Gastroesophageal sphincter (tissue), 4 donors: ENCODE results near the gene AGBL4. TPM values are rescaled to one million over a fixed set of nuclear protein-coding genes. Genes with fewer than 3 reads are reported as not detected.

Experiments used
- ATAC-seq: fragments of 150-250 bp; one replicate; pipeline ENCODE4 v1.9.1; 2016; ENCODE audit warnings: mild to moderate bottlenecking, moderate library complexity
- H3K27ac ChIP-seq, 4 donors: fragments of 200-600 bp; sonication (generic) in 3 of 4; 1 replicate in 3 of 4; 2 replicates in 1 of 4; pipeline ENCODE4 v1.5.1; 2016 to 2019
- H3K27me3 ChIP-seq: fragments of 200-600 bp; sonication (generic); one replicate; pipeline ENCODE4 v1.5.1; 2019
- H3K36me3 ChIP-seq, 2 donors: fragments of 200-600 bp; sonication (generic); one replicate each; pipeline ENCODE4 v1.5.1; 2019; ENCODE audit warnings: control low read depth in 1 of 2
- H3K4me1 ChIP-seq, 3 donors: fragments of 200-600 bp; sonication (generic); 1 replicate in 2 of 3; 2 replicates in 1 of 3; pipeline ENCODE4 v1.5.1; 2016 to 2019; ENCODE audit warnings: control low read depth in 2 of 3
- H3K4me3 ChIP-seq, 2 donors: fragments of 200-600 bp; sonication (generic); one replicate each; pipeline ENCODE4 v1.5.1; 2019; ENCODE audit warnings: mild to moderate bottlenecking in 1 of 2, moderate library complexity in 1 of 2
- H3K9me3 ChIP-seq, 3 donors: fragments of 200-600 bp; sonication (generic); one replicate each; pipeline ENCODE4 v1.5.1; 2017 to 2019; ENCODE audit warnings: control low read depth in 2 of 3
- EP300 ChIP-seq: sonication (generic); formaldehyde crosslinking; IDR thresholded peaks from one replicate; pipeline ENCODE4 v1.6.1; 2017; ENCODE audit warnings: antibody characterized with exemption, mild to moderate bottlenecking
- POLR2A ChIP-seq, 2 donors: fragments of 450-650 bp; IDR thresholded peaks; one replicate each; pipeline ENCODE4 v1.6.1; 2017; ENCODE audit warnings: antibody characterized with exemption in 2 of 2, mild to moderate bottlenecking in 2 of 2, moderate library complexity in 1 of 2
- POLR2AphosphoS5 ChIP-seq: sonication (generic); formaldehyde crosslinking; IDR thresholded peaks from one replicate; pipeline ENCODE4 v1.6.1; 2017; ENCODE audit warnings: antibody characterized with exemption
- WGBS, 2 donors: methylation state at CpG; one replicate each; pipeline ENCODE4 v1.1.5; 2018; ENCODE audit warnings: low coverage in 1 of 2; 5-methylcytosine and 5-hydroxymethylcytosine counted together
- total RNA-seq, 4 donors: library from RNA; depleted of rRNA; stranded (reverse); fragments of >200 nt; gene quantifications; one replicate each; pipeline ENCODE4 v1.1.0, GENCODE V29; 2016
- TF ChIP-seq, protein P1 (sequence below), 4 experiments: fragments of 200-600 bp in 2 of 4; fragments of 450-650 bp in 2 of 4; sonication (generic) in 1 of 4; IDR thresholded peaks; one replicate each; pipeline ENCODE4 v1.5.1; 2017 to 2019; ENCODE audit warnings: antibody characterized with exemption in 4 of 4, mild to moderate bottlenecking in 2 of 4, moderate library complexity in 2 of 4

AGBL4 gene
- total RNA-seq, 4 donors from 2014 or later = 1.6 TPM; not detected in 3

- TF ChIP-seq POLR2AphosphoS5 (no peak), POLR2A (IDR thresholded peaks at IDR 0.05) (no peak), EP300 (no peak)
- TF ChIP-seq, protein P1, sequence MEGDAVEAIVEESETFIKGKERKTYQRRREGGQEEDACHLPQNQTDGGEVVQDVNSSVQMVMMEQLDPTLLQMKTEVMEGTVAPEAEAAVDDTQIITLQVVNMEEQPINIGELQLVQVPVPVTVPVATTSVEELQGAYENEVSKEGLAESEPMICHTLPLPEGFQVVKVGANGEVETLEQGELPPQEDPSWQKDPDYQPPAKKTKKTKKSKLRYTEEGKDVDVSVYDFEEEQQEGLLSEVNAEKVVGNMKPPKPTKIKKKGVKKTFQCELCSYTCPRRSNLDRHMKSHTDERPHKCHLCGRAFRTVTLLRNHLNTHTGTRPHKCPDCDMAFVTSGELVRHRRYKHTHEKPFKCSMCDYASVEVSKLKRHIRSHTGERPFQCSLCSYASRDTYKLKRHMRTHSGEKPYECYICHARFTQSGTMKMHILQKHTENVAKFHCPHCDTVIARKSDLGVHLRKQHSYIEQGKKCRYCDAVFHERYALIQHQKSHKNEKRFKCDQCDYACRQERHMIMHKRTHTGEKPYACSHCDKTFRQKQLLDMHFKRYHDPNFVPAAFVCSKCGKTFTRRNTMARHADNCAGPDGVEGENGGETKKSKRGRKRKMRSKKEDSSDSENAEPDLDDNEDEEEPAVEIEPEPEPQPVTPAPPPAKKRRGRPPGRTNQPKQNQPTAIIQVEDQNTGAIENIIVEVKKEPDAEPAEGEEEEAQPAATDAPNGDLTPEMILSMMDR (IDR thresholded peaks at IDR 0.05) = no peak
- Histone ChIP-seq H3K27ac (no peak overlapping the region), H3K4me3 (no peak overlapping the region), H3K36me3 (no peaks in the 10 kb centered on the region), H3K9me3 (no peaks in the 10 kb centered on the region), H3K4me1 (no peaks in the 10 kb centered on the region), H3K27me3 (peaks cover 9% of the 10 kb centered on the region)
- no peak for ATAC-seq
- 27% methylated on average over 2 of the region's 6 CpGs; no CpG with 5 or more reads in 1 of the 2 donors for WGBS, 2 donors
These were observed 863.1 kb downstream of the AGBL4 start for GRCh38 chr1:49160677-49161076.

GRCh38 chr1:49136738-49137251 lies 887.0 kb downstream of the AGBL4 start:
- TF ChIP-seq, protein P1 (IDR thresholded peaks at IDR 0.05) = no peak
- TF ChIP-seq POLR2A (IDR thresholded peaks at IDR 0.05) (no peak), POLR2AphosphoS5 (no peak), EP300 (no peak)
- no peak for ATAC-seq
- H3K9me3 ChIP-seq = peaks cover 0 to 21% (median 0%) of the 10 kb centered on the region in 3 donors
- no peaks in the 10 kb centered on the region for H3K36me3 ChIP-seq
- WGBS, 2 donors = 43 to 58% methylated on average over 1 of the region's 1 CpG
- no peaks in the 10 kb centered on the region for H3K27me3 ChIP-seq
- no peak overlapping the region for H3K27ac ChIP-seq
- no peaks in the 10 kb centered on the region for H3K4me1 ChIP-seq
- H3K4me3 ChIP-seq = no peak overlapping the region

GRCh38 chr1:49125746-49126145 lies 898.0 kb downstream of the AGBL4 start:
- TF ChIP-seq POLR2AphosphoS5 (no peak), POLR2A (IDR thresholded peaks at IDR 0.05) (no peak), EP300 (no peak)
- TF ChIP-seq, protein P1 (IDR thresholded peaks at IDR 0.05) = no peak
- no peak for ATAC-seq
- no peaks in the 10 kb centered on the region for H3K4me1 ChIP-seq
- H3K9me3 ChIP-seq = peaks cover 0 to 5% (median 0%) of the 10 kb centered on the region in 3 donors
- no peaks in the 10 kb centered on the region for H3K27me3 ChIP-seq
- WGBS, 2 donors = 33 to 43% methylated on average over 1 of the region's 1 CpG
- H3K36me3 ChIP-seq = no peaks in the 10 kb centered on the region
- no peak overlapping the region for H3K27ac ChIP-seq
- no peak overlapping the region for H3K4me3 ChIP-seq

DNA sequence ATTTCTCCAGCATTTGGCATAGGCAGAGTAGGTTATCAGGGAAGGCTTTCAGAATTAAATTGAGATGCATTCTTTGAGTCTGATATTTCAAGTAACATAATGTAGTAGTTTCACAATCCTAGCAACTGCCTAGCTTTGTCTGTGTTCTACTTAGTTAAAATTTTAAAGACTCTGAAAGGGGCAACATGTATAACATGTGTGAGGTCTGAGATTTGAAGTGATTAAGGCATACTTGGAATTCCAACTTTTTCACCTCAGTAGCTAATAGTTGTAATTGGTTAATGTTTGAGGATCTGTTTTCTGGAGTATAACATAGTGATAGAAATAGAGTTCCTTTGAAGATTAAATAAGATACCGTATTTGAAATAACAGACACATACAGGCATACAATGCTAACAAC lies 911.8 kb downstream of the AGBL4 start:
- TF ChIP-seq POLR2A (IDR thresholded peaks at IDR 0.05) (no peak), EP300 (no peak), POLR2AphosphoS5 (no peak)
- TF ChIP-seq, protein P1 (IDR thresholded peaks at IDR 0.05) = no peak
- 89 to 100% methylated on average over 1 of the region's 1 CpG for WGBS, 2 donors
- H3K27ac ChIP-seq = no peak overlapping the region
- ATAC-seq = no peak
- no peaks in the 10 kb centered on the region for H3K27me3 ChIP-seq
- no peak overlapping the region for H3K4me3 ChIP-seq
- H3K36me3 ChIP-seq = no peaks in the 10 kb centered on the region
- H3K9me3 ChIP-seq = peaks cover 0 to 15% (median 0%) of the 10 kb centered on the region in 3 donors
- H3K4me1 ChIP-seq = no peaks in the 10 kb centered on the region

- Histone ChIP-seq H3K27me3 (no peaks in the 10 kb centered on the region), H3K9me3 (no peaks in the 10 kb centered on the region), H3K27ac (no peak overlapping the region), H3K4me3 (no peak overlapping the region), H3K4me1 (no peaks in the 10 kb centered on the region), H3K36me3 (no peaks in the 10 kb centered on the region)
- ATAC-seq = no peak
- TF ChIP-seq POLR2AphosphoS5 (no peak), EP300 (no peak)
- TF ChIP-seq, protein P1 (IDR thresholded peaks at IDR 0.05) = no peak
These were observed 917.3 kb downstream of the AGBL4 start for GRCh38 chr1:49106445-49106844.
